Measurements from ENCODE around the gene SIRPA.
A peak's percentile ranks its signal among the peaks of the same experiment; 100 is the strongest.

SIRPA gene

GRCh38 chr20:1894951-1895673, at the start of gene SIRPA:
SIRPA (plus strand) TSS chr20:1895407; CDS start chr20:1895448, 41 bp downstream.
- peak; percentile 39 to 58 for DNase-seq

GRCh38 chr20:1845701-1846100, 49.5 kb upstream of the SIRPA start:
- DNase-seq = no peak

GRCh38 chr20:1846341-1846740, 48.9 kb upstream of the SIRPA start:
- DNase-seq = no peak

GRCh38 chr20:1846876-1847275, 48.3 kb upstream of the SIRPA start:
- DNase-seq = no peak

- no peak for DNase-seq
These were observed 47.4 kb upstream of the SIRPA start for GRCh38 chr20:1847780-1848179.

- DNase-seq = no peak
These were observed 46.8 kb upstream of the SIRPA start for GRCh38 chr20:1848373-1848772.

- no peak for DNase-seq
These were observed 43.8 kb upstream of the SIRPA start for GRCh38 chr20:1851396-1851795.

GRCh38 chr20:1853473-1853872, 41.7 kb upstream of the SIRPA start:
- DNase-seq = no peak

GRCh38 chr20:1854246-1854645, 41.0 kb upstream of the SIRPA start:
- no peak for DNase-seq

- no peak for DNase-seq
These were observed 40.1 kb upstream of the SIRPA start for GRCh38 chr20:1855109-1855508.

GRCh38 chr20:1855690-1856089, 39.5 kb upstream of the SIRPA start:
- DNase-seq = no peak

GRCh38 chr20:1856424-1856823, 38.8 kb upstream of the SIRPA start:
- DNase-seq = no peak

GRCh38 chr20:1857466-1857865, 37.7 kb upstream of the SIRPA start:
- peak; percentile 78 to 89 for DNase-seq

- peak in 1 of 2 experiments; percentile 25 for DNase-seq
These were observed 36.3 kb upstream of the SIRPA start for GRCh38 chr20:1858871-1859270.

GRCh38 chr20:1860446-1860845, 34.8 kb upstream of the SIRPA start:
- no peak for DNase-seq

- no peak for DNase-seq
These were observed 33.7 kb upstream of the SIRPA start for GRCh38 chr20:1861347-1861976.

GRCh38 chr20:1861996-1862662, 33.1 kb upstream of the SIRPA start:
- no peak for DNase-seq

GRCh38 chr20:1862663-1863053, 32.5 kb upstream of the SIRPA start:
- DNase-seq = no peak

GRCh38 chr20:1863296-1863695, 31.9 kb upstream of the SIRPA start:
- DNase-seq = no peak

GRCh38 chr20:1866834-1867233, 28.4 kb upstream of the SIRPA start:
- DNase-seq = no peak

- peak; percentile 79 to 83 for DNase-seq
These were observed 27.5 kb upstream of the SIRPA start for GRCh38 chr20:1867495-1868260.

GRCh38 chr20:1868856-1869255, 26.4 kb upstream of the SIRPA start:
- DNase-seq = no peak

GRCh38 chr20:1870323-1870722, 24.9 kb upstream of the SIRPA start:
- no peak for DNase-seq

All from Kasumi-1 (cell line).